OCI-LY3 (cell line): ENCODE results near the gene REXO4.

Experiments
- H2AFZ ChIP-seq: fragments of 200-600, 300-600 bp; shearing (Covaris generic); 2 replicates; pipeline ENCODE4 v1.6.0; 2014; ENCODE audit warnings: antibody characterized with exemption, low read depth, low read length
- H3K27ac ChIP-seq: fragments of 200-600, 300-600 bp; sonication (generic); 2 replicates; pipeline ENCODE4 v1.5.1; 2014; ENCODE audit warnings: mild to moderate bottlenecking, low read length, moderate library complexity, mixed read lengths
- H3K27me3 ChIP-seq: fragments of 200-600, 300-600 bp; sonication (generic); 2 replicates; pipeline ENCODE4 v1.6.1; 2014; ENCODE audit warnings: low read depth, low read length, mixed read lengths
- H3K36me3 ChIP-seq: fragments of 200-600, 300-600 bp; sonication (generic); replicated peaks from 2 replicates; pipeline ENCODE3; 2014; ENCODE audit warnings: low read depth, low read length, mixed read lengths
- H3K4me1 ChIP-seq: fragments of 300-600, 200-600 bp; sonication (generic); 2 replicates; pipeline ENCODE4 v1.6.1; 2014; ENCODE audit warnings: low read length, mixed read lengths
- H3K4me2 ChIP-seq: fragments of 200-600, 300-600 bp; sonication (generic); 2 replicates; pipeline ENCODE4 v1.6.1; 2014; ENCODE audit warnings: low read length, mixed read lengths
- H3K4me3 ChIP-seq: fragments of 300-600, 200-600 bp; sonication (generic); 2 replicates; pipeline ENCODE4 v1.5.1; 2014; ENCODE audit warnings: antibody characterized with exemption, mild to moderate bottlenecking, low read length, moderate library complexity
- H3K79me2 ChIP-seq: fragments of 300-600, 200-600 bp; shearing (Covaris generic); 2 replicates; pipeline ENCODE4 v1.6.1; 2014; ENCODE audit warnings: mild to moderate bottlenecking, low read length, mixed read lengths
- H3K9ac ChIP-seq: fragments of 300-600, 200-600 bp; shearing (Covaris generic); 2 replicates; pipeline ENCODE4 v1.6.0; 2014; ENCODE audit warnings: mild to moderate bottlenecking, low read length, moderate library complexity
- H3K9me3 ChIP-seq: fragments of 200-600, 300-600 bp; shearing (Covaris generic); 2 replicates; pipeline ENCODE4 v1.6.1; 2014; ENCODE audit warnings: low read length, mixed read lengths; ENCODE audit not compliant: insufficient read depth
- H4K20me1 ChIP-seq: fragments of 200-600, 300-600 bp; sonication (generic); 2 replicates; pipeline ENCODE4 v1.6.1; 2016; ENCODE audit warnings: low read length, mixed read lengths; ENCODE audit not compliant: insufficient read depth
- CTCF ChIP-seq: fragments of 200-600, 300-600 bp; sonication (generic); IDR thresholded peaks from 2 replicates; pipeline ENCODE4 v1.5.1; 2014; ENCODE audit warnings: antibody characterized with exemption, low read length, low read depth
- EZH2phosphoT487 ChIP-seq: fragments of 200-600 bp; shearing (Covaris generic); IDR thresholded peaks from 2 replicates; pipeline ENCODE4 v1.6.1; 2018; ENCODE audit warnings: antibody characterized with exemption, mixed run types, low read depth

REXO4 gene

GRCh38 chr9:133445293-133445969 lies 27.6 kb upstream of the REXO4 start:
- Histone ChIP-seq H3K9me3 (no peaks in the 10 kb centered on the region), H3K4me2 (no peak overlapping the region), H3K79me2 (no peaks in the 10 kb centered on the region), H3K9ac (no peak overlapping the region), H3K27me3 (0 out of 2 replicates have a peak, but pooled peaks cover 10% of the 10 kb centered on the region), H4K20me1 (no peaks in the 10 kb centered on the region), H3K27ac (no peak overlapping the region), H3K36me3 (no peaks in the 10 kb centered on the region), H3K4me3 (no peak overlapping the region), H2AFZ (no peak overlapping the region), H3K4me1 (no peaks in the 10 kb centered on the region)
- no peak for TF ChIP-seq EZH2phosphoT487
- TF ChIP-seq CTCF = no peak

GRCh38 chr9:133443982-133444381 lies 26.2 kb upstream of the REXO4 start:
- Histone ChIP-seq H3K9me3 (no peaks in the 10 kb centered on the region), H3K4me3 (no peak overlapping the region), H4K20me1 (no peaks in the 10 kb centered on the region), H3K36me3 (no peaks in the 10 kb centered on the region), H3K4me1 (no peaks in the 10 kb centered on the region), H3K4me2 (no peak overlapping the region), H3K9ac (no peak overlapping the region), H2AFZ (no peak overlapping the region), H3K27me3 (0 out of 2 replicates have a peak, but pooled peaks cover 10% of the 10 kb centered on the region), H3K79me2 (no peaks in the 10 kb centered on the region), H3K27ac (no peak overlapping the region)
- no peak for TF ChIP-seq CTCF
- TF ChIP-seq EZH2phosphoT487 = no peak

- no peak overlapping the region for H3K4me3 ChIP-seq
- H3K27me3 ChIP-seq = 0 out of 2 replicates have a peak, but pooled peaks cover 6% of the 10 kb centered on the region
- TF ChIP-seq CTCF (no peak), EZH2phosphoT487 (no peak)
- H3K27ac ChIP-seq = no peak overlapping the region
- H3K9ac ChIP-seq = no peak overlapping the region
- H3K4me2 ChIP-seq = no peak overlapping the region
- H3K4me1 ChIP-seq = 0 out of 2 replicates have a peak, but pooled peaks cover under 1% of the 10 kb centered on the region
- no peaks in the 10 kb centered on the region for H3K9me3 ChIP-seq
- H3K79me2 ChIP-seq = no peaks in the 10 kb centered on the region
- H2AFZ ChIP-seq = no peak overlapping the region
- H3K36me3 ChIP-seq = no peaks in the 10 kb centered on the region
- no peaks in the 10 kb centered on the region for H4K20me1 ChIP-seq
Measured at GRCh38 chr9:133443248-133443647, 25.4 kb upstream of the REXO4 start.

- no peak overlapping the region for H3K4me3 ChIP-seq
- no peaks in the 10 kb centered on the region for H3K36me3 ChIP-seq
- H3K9me3 ChIP-seq = no peaks in the 10 kb centered on the region
- H3K9ac ChIP-seq = no peak overlapping the region
- TF ChIP-seq CTCF = no peak
- TF ChIP-seq EZH2phosphoT487 = no peak
- H3K4me2 ChIP-seq = no peak overlapping the region
- H4K20me1 ChIP-seq = no peaks in the 10 kb centered on the region
- H3K4me1 ChIP-seq = peaks cover 8% of the 10 kb centered on the region; the same call in 1 of the 2 replicates
- 0 out of 2 replicates have a peak, but pooled peaks cover 5% of the 10 kb centered on the region for H3K27me3 ChIP-seq
- no peak overlapping the region for H3K27ac ChIP-seq
- no peak overlapping the region for H2AFZ ChIP-seq
- no peaks in the 10 kb centered on the region for H3K79me2 ChIP-seq
Measured at GRCh38 chr9:133441571-133441970, 23.8 kb upstream of the REXO4 start.
